Activated gamma-delta T cell treated with Interleukin-2 at 50 U/mL for 16 hours (primary cell): ENCODE results near the gene TRIP13.
"Not testable (repeated sequence)": the region's sequence is repeated elsewhere in the genome, so short reads cannot be mapped to it uniquely, and the experiment has no call there.

ENCODE experiments used
- DNase-seq: peaks from one replicate; pipeline ENCODE4 v3.0.0-alpha.2; 2020

The TRIP13 gene

DNA sequence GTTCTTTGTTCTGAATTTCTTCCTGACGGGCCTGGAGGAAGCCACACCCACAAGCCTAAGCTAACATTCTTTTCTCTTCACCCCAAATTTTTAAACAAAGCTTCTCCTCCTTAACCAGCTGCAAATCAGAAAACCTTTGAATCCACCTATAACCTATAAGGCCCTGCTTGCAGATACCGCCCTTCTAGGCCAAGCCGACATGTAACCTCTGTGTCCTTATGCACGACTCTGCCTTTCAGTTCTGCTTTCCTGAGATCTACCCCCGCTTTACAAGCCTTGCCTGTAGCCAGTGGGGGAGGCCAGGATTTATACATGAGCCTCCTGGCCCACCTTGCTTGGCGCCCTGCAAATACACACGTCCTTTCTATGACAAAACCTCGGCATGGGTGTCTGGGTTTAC is 19.4 kb upstream of the TRIP13 start:
- DNase-seq = no peak

DNA sequence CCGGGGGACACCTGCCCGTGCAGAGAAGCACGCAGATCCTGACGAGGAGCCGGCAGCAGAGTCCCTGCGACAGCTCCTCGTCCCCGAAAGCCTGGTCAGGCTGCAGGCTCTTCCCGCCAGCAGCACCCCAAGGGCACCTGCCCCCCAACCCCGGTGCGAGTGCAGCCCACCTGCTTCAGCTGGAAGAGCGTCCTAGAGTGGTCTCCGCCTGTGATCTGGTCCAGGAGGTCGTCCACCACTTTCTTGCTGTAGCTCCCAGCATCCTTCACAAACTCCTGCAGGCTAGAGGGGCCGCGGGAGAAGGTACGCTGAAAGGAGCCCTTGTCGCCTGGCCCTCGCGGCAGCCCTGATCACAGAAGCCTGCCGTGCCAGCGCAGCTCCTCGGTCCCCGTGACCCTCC is 16.8 kb upstream of the TRIP13 start:
- no peak for DNase-seq

DNA sequence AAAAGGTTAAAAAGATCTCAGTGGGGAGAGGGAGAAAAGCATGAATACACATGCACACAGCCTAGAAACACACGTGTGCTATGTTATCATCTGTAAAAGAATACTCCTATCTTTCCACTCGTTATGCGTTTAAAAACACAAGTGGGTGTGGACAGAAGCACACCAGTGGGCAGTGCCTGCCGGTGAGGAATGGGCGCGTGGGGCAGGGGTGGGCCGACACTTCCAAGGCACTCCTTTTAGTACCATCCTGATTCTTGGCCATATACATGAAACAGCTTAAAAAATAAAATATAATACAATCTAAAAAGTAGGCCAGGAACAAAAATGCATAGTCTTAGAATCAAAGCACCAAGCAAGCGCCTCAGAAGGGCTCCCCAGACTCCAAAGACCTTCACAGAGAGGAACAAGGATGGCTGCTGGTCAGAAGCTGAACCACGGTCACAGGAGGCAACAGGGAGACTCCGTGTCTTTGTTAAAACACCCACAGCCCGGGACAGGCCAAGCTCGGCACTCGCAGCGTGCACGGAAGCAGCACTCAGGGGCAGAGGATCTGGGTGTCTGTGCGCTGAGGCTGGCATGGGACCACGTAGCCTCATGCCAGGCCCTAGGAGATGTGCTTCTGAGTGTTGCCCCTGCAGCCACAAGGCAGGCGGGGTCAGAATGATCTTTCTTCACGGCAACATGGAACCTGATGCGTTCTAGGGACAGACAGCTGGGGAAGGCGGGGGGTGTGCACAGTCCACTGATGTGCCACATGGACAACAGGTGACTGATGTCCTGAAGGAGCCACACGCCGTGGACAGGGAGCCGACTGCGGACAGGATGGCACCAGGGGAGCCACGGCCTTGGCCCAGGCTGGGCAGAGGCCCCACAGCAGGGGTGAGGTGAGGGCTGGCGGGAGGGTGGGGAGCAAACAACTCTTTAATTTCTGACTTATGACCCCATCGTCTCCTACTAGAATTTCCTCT is 16.0 kb upstream of the TRIP13 start:
- DNase-seq = no peak

DNA sequence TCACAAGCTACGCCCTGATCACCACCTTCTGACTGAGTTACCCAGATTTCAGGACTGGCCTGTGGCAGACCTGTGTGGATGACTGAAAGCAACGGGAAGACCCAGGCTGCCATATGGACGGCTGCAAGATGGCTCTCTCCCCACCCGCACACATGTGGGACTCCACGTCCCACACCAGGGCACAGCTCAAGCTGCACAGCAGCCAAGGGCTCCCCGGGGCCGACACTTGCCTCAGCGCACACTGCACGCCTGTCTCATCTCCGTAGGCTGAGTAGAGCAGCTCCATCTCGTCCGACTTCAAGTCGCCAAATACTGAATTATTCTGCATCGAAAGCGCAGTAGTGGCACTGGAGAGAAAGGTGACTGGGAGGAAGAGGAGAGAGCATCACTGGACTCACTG is 14.6 kb upstream of the TRIP13 start:
- DNase-seq = no peak

DNA sequence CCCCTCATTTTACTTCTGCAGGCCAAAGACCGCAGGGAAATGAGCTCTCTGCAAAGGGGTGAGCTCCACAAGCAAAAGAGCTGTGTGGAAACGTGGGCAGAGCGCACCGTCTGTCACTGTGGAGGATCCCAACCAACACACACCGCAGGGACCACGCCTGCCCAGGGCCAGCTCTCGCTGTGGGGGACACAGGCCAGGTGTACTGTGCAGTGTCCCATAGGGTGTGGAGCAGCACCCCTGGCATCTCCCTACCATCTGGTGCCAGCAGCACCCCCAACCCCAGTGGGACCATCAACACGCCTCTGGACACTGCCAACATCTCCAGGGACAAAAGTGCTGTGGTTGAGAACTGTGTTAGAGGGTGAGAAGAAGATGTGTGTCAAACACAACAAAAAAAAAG is 14.0 kb upstream of the TRIP13 start:
- not testable (repeated sequence) for DNase-seq

DNA sequence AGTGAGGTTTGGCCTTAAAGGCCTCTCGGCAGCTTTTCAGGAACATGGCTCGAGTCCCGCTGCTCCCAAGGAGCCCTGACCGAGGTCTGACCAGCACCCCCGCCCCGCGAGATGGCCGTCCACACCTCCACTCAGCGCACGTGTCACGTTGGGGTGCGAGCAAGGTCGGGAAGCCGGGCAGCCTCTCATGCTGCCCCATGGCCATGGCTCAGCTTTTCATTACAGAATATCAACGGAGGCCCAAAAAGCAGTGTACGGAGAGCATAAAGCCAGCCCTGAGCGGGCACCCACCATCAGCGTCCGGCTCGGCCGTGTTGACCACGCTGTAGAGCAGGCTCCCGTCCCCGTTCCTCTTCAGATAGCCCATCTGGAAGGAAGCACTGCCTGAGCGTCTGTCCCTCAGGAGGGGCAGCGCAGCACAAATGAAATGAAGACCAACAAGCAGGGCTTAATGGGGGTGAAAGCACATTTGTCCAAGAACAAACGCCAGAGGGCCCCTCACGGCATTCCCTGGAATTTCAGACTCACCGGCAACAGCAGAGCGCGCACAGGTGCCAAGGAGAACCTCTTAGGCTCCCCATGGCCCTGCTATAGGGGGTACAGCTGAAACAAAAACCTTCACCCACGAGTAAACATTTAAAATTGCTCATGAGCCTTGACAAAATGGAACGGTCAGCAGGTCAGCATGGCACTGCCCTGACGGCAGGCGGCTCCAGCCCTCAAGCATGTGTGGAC is 11.7 kb upstream of the TRIP13 start:
- DNase-seq = no peak

DNA sequence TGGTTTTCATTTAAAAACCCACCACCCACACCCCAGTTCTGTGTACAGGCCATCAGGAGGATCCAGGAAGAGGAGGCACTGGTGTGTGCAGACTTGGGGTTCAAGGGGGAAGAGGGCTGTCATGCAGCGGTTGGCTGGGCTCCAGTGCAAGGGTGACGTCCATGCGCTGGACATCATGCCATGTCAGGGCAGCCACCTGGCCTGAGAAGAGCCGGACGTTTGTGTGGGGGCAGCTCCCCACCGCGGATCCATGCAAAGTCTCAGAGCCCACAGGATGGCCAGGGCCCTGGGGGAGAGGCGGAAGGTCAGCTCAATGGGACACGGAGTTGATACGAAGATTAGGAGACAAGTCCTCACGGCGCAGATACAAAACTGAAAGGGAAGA is 11.1 kb upstream of the TRIP13 start:
- DNase-seq = no peak

DNA sequence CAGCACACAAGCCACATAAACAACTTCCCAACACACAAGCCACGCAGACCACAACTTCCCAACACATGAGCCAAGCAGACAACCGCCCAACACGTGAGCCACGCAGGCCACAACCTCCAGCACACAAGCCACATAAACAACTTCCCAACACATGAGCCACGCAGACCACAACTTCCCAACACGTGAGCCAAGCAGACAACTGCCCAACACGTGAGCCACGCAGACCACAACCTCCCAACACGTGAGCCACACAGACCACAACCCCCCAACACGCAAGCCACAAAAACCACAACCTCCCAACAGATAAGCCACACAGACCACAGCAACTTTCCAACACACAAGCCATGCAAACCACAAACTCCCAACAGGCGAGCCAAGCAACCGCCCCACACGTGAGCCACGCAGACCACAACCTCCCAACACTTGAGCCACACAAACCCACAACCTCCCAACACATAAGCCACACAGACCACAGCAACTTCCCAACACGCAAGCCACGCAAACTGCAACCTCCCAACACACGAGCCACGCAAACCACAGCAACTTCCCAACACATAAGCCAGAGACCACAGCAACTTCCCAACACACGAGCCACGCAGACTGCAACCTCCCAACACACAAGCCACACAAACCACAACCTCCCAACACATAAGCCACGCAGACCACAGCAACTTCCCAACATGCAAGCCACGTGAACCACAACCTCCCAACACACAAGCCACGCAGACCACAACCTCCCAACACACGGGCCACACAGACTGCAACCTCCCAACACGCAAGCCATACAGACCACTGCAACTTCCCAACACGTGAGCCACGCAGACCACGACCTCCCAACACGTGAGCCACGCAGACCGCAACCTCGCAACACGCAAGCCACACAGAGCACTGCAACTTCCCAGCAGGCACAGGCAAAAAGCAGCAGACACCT is 10.2 kb upstream of the TRIP13 start:
- no peak for DNase-seq

DNA sequence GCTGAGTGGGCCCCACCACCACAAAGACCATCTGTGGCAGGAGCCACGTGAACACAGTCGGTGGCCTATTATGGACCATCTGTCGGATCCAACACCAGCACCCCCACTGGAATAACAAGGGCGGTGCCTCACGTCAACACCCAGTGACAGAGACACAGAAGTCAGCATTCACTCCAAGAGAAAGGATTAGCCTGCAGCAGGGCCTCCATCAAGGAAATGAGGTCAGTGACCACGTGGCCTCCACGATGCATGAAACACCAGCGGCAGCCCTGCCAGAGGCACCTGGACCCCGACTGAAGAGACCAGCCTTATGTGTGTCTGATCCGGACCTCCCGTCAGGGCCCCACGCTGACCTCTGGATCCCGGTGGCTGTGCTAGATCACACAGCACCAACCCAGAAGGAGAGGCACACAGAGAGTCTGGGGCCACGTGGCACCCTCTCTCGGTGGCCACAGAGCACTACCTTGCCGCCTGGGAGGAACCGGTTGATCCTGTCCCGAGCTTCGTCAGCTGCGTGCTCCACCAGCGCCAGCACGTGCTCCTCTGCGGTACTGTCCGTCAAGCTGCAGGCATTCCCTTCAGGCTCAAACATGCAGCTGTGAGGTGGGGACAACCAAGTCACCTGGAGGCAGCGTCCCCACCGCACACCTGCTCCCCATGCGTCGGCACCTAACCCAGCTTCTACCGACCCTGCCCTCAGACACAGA is 9.1 kb upstream of the TRIP13 start:
- no peak for DNase-seq

DNA sequence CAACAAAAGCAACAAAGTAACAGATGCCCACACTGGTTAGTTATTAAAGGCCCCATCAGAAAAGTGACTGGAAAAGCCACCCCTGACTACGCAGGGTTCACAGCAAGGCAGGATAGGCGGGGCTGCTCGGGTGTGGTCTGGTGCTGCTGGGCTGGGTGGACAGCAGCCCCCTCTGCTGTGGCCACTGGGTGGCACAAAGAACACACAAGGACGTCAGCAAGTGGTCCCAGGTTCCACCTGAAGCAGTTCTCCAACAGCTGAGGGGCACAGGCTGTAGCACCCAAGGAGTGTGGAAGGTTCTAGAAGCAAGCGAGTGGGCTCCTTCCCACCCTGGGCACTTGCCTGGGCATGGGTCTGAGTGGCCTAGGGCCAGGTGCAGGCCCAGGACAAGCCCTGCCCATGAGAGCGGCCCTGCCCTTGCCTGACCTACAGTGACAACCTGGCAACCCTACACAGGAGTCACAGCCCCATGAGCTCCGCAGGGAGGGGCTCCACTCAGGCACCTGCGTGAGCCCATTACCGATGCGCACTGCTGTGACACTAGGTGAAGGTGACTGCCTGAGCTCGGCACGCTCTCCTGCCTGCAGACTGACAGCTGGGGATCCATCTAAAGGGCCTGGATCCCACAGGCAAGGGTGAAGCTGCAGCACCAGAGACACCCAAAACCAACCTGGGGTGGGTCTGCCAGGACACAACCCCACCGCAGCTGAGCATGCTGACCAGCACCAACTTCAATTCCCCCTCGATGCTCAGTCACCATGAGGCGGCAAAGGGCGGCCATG is 8.1 kb upstream of the TRIP13 start:
- DNase-seq = no peak

DNA sequence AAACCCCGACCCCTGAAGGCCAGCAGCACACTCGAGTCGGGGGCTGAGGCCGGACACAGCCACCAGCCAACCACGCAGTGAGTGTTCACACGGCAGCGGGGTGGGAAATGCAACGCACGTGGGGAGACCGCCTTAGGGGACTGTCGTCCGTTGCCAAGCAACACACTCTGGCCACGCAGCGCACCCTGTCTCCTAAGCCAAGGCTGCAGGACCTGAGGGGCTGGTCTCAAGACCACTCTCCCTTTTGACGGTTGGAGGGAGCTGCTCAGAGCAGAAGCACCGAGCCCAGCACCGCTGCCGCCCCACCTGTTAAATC is 7.6 kb upstream of the TRIP13 start:
- DNase-seq = no peak

DNA sequence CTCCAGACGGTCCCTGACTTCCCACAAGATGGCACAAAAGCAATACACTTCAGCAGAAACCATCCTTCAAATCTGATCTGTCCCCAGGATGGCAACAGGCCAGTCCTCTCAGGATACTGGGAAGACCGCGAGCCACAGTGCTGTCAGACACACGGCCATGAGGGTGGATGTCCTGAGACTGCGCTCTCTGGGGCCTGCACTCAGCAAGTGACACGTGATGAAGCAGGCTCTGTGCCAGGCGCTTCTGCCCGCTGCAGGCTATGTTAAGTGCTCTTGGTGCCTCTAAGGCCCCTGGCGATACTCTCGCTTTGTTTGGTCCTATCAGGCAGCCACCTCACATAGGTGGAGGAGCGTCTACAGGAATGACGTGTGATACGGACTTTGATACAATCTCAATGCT is 7.2 kb upstream of the TRIP13 start:
- DNase-seq = no peak

DNA sequence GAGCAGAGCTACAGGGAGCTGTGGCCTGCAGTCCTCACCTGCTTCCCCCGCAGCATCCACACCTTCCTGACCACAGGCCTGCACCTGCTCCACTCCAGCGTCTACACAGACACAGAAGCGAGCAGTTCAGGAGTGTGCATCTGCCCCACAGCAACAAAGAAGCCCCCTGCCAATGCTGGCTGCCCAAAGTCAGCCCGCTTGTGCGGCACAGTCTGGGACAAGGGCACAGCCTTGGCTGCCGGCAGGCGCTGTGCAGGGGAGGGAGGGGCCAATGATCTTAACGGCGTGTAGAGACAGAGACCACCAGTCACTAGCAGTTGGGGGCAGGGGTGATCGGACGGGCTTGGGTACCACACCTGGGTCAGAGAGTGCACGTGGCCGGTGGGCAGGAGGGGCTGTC is 6.6 kb upstream of the TRIP13 start:
- no peak for DNase-seq

DNA sequence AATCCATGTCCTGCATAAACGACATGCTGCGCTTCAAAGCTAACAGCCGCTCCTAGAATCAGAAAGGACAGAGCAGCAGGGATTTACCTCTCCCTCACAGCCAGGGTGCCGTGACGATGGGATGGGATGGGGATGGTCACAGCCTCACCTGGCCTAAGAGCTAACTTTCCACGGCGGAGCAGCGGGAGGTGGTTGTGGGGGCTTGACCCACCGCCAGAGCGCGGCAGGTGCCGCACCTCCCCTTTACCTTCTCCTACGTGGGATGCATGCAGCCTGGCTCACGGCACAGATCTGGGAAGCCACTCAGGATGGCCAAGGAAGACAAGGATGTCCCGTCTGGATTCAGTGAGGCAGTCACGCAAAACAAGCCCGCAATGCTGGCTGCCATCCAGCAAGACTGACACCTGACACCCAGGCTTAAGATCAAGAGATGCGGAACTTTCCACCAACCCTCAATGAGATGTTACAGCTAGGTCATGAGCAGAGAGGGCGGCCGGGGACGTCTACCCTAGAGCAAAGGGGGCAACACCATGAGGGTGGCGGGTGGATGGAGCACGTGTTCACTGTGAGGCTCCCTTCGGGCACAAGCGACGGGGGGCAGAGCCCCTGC is 5.9 kb upstream of the TRIP13 start:
- no peak for DNase-seq

DNA sequence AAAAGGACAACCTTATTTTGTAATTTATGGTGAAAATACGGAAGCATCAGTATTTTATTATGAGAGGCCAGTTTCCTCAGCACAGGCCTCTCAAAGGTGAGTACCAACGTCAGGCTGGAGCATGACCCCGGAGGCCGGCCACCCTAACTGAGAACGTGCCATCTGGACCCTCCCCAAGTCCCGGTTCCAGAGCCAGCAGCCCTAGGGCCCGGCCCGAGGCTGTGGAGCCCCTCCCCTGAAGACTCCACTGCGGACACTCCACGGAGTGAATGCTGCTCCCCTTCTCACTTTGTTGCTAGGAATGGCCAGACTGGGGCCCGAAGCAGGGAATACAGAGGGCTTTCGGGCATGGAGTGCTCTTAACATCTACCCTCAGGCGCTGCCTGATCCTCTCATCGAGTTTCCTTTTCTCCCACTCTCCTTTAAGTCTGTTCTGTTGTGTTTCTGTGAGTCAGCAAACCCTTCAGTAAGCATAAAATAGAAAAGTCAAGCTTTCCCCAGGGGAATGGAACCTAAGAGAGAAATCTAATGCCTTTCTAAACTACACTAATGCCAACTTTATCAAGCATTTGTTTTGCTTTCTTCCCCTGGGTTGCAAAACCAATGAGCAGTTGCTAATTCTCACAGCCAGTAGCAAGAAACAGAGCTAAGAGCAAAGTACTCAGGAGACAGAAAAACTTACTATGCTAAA is 4.6 kb upstream of the TRIP13 start:
- no peak for DNase-seq

DNA sequence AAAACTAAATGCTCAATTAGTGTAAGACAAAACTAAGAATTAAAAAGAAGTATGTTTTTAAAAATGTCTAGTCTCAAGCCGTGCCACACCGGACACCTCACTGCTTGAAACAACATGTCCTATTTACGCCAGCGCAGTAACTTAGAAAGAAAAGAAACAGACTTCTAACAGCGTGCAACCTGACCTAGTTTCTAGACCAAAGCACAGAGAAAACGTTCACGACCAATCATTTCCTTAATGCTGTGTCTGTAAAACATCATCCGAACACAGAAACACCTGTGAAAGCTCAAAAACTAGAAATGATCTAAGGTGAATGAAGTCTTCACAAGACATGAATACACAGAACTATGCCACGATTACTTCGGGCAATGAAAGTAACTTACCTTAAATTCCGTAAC is 4.0 kb upstream of the TRIP13 start:
- DNase-seq = no peak

DNA sequence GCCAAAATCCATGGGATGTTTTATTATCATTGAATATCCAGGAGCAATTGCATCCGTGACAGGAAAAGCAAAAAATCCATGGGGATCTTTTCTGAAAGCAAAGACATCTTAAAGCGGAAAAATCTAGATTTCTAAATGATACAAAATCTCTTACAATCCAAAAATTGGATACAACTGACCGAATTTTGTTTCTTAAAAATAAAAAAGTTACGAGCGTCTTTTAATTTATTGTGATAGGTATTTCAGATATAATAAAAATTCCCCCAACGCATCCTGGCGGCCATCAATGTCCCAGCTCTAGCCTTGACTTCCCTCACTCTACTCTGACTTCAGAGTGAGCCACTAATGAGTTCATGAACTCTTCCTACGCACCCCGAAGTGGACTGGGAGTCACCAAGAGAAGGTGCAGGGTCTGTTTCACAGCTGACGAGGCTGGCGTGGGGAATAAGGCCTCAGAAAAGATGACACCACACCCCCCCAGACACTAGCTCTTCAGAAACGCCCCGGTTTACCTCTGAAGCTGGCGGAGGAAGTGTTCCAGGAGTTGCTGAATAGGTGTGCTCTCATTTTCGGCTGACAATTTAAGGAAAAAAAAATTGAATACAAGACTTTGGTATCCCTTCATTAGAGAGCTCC is 3.5 kb upstream of the TRIP13 start:
- DNase-seq = no peak

DNA sequence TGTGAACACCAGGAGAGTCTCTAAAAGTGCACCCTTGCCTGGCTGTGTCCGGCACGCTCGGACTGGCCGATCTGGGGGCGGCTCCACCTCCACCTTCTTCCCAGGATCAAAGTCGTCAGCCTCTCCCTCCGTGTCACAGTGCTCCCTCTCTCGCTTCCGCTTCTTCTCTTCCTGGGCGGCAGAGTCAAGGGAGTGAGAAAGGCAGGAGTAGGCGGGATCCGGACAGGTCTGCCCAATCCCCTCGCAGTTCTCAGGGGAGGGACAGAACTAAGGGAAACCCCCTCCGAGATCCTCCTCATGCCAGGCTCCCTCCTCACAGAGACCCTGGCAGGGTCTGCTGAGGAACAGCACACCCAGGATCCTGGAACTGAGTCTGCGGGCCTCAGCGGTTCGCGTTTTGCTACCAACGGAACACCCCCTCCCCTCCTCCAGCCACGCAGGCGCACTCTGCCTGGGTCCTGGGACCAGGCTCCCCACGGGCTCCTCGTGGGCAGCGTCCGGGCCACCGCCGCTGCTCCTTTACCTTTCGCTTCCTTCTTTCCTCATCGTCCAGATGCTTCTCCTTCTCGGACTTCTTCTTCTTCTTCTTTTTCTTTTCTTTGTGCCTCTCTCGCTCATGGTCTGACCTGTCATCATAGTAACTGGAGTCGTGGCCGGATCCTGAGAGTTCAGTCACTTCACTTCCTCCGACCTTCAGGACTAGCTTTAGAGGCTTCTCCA is 1.4 kb upstream of the TRIP13 start:
- DNase-seq = no peak

DNA sequence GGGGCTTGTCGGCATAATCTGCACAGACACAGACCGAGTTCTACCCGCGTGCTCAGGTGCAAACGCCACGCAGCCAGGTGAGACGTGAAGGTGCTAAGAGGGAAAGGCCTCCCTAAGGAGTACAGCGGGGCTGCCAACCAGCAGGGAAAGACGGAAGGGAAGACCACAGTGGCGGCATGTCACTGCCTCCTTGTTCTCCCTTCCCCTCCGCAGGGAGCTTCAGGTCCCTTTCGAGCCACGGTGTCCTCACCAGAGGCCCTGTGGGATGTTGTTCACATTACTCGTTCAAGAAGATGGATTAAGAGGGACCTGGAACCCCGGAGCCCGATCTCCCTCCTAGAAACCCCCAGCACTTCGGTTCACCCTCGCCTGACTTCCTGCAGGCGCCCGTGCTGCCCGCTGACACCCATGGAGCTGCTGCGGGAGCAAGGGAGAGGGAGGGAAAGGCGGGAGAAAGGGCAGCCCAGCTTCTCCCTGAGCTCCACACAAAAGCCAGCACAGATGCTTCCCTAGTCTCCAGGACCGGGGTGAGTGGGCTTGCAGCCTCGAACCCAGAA is 769 bp upstream of the TRIP13 start:
- DNase-seq = no peak
